SK-MEL-5 (cell line): Measurements from ENCODE around the gene IL9. TPM values are rescaled to one million over a fixed set of nuclear protein-coding genes. Genes with fewer than 3 reads are reported as not detected.
A peak's percentile ranks its signal among the peaks of the same experiment; 100 is the strongest.

Experiments
- DNase-seq: peaks from one replicate; pipeline ENCODE4 v3.0.0-alpha.2; 2016; ENCODE audit warnings: low read depth, low spot score
- in situ Hi-C: cut with HindIII; loops from 2 replicates; pipeline ENCODE4 v1.10.0; 2016; ENCODE audit warnings: low sequenced_read_pairs, high pct_unique_total_duplicates, low pct_unique_long_range_greater_than_20kb
- total RNA-seq: library from RNA; depleted of rRNA; stranded (reverse); fragments of >200 nt; shearing (Covaris generic); gene quantifications from 2 replicates; pipeline ENCODE4 v1.2.3, GENCODE V29; 2014

Gene IL9
- total RNA-seq, 1 experiment from 2014 or later, result not detected

DNA sequence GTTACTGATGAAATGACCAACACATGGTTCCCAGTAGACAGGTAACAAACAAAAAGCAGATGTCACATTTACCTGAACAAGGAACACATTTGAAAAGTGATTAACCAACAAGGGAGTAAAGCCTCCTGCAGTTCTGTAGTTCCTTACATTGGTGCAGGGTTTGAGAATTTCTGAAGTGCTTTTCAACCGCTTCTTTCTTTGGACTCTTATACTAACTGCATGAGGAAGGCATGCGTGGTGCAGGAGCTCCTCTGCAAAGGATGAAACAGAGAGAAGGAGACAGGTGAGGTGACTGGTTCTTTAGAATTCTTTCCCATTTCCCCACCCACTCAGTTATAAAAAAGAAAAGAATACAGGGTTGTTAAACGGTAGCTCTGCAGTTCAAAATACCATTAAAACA is 4.6 kb upstream of the IL9 start:
- in situ Hi-C loops, result no loop called here
- no peak for DNase-seq

DNA sequence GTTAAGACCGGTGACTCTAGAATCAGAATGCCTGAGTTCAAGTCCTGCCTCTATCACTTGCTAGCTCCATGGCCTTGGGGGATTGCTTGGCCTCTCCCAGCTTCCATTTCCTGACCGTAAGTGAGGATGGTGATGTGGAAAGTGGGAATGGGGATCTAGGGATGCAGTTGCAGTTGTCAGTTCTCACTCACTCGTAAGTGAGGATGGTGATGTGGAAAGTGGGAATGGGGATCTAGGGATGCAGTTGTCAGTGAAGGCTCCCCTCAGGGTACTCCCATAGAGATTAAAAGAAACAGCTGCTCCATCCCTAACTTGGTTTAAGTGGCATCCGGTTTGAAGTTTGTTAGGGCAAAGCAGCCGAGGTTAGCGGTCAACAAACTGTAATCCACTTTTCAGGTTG is 3.0 kb upstream of the IL9 start:
- in situ Hi-C loops, result no loop called here
- no peak for DNase-seq

- DNase-seq, result no peak
- in situ Hi-C loops, result no loop called here
These were observed 852 bp downstream of the IL9 start for GRCh38 chr5:135894789-135895188.

- in situ Hi-C loops, result no loop called here
- DNase-seq, result no peak
These were observed 1.4 kb downstream of the IL9 start for GRCh38 chr5:135894276-135894675.

DNA sequence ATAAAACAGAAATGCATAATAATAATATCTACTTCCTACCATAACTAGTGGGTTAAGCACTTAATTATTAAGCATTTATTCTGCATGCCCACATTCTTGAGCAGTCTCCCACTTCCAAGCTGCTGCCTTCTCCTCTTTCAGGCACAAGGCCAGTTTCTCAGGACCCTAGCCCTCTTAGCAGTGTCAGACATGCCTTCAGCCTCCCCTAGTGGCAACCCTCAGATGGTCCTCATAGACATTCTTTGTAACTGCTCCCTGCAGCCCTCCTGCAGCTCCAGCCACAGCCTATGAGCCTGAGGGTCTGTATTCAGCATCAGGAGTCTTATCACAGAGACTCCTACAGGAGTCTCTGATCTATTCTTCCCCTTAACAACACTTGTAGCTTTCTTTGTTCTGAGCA is 3.9 kb downstream of the IL9 start:
- peak; percentile 49 for DNase-seq
- in situ Hi-C loops, result no loop called here

DNA sequence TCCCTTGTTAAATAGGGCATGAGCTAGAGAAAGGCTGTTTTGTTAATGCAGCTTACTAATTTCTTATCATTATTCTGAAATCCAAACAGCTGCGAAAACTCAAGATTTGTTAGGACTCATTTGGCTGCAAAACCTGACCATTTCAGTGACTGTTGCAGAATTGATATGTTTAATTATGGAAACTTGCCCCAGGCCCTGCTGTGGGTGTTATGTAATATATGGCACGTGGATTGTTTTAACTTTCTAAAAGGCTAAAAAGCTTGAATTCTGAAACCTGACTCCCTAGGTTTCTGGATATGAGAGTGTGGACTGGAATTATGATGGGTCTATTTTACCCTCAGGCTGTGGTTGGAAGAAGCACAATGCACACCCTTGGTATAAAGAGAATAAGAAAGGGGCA is 4.4 kb downstream of the IL9 start:
- DNase-seq, result peak; percentile 16
- in situ Hi-C loops, result no loop called here

DNA sequence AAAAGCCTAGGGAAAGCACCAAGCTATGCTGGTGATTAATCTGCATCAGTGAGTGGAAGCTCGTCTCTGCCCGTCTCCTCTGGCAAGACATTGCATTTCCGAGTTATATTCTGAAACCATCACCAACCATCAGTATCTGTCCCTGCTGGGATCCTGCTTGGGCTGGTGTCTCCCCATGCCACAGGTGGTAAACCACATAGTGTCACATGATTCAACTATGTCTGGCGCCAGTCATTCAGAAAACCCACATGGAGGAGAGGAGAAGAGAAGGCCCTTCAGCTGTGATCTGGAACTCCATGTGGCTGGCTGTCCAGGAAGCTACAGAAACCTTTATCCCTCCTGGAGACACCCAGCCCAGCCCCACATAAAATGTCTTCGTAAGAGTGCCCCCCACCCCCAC is 4.8 kb downstream of the IL9 start:
- in situ Hi-C loops, result no loop called here
- DNase-seq, result peak; percentile 4

GRCh38 chr5:135890296-135890695 is 5.3 kb downstream of the IL9 start:
- in situ Hi-C loops, result no loop called here
- DNase-seq, result no peak

DNA sequence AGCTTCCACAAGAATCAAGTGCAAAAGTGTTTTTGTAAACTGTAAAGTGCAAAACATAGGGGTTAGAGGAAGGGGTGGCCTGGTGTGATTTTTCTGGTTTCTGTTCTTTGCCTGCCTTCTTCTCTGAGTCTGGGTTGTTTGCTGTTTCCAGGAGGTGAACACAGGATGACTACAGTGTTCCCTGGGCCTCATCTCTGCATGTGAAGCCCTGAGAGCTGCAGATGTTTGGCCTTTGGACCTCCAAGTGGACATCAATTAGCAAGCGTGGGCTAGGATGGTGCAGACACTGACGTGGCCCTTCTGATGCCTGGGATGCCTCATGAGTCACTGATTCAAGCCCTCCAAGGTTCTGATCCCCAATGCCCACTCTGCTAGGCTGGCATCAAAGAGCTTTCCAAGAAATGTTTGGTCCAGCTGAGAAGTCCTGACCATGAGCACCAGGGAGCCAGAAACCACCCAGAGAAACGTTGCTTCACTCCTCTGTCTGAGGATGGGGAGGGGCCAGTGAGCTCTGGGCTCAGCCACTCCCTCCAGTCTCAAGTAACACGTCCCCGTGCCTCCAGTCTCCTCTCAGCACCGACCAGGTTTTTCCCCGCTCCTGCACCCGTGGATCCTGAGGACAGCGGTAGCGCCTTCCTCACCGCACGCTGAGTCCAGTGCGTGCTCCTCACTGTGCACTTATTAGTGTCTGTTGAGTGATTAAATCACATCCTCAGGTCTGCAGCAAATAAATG is 7.6 kb downstream of the IL9 start:
- DNase-seq, result peak; percentile 8
- in situ Hi-C loops, result no loop called here

- DNase-seq, result peak; percentile 77
- in situ Hi-C loops, result no loop called here
These were observed 8.2 kb downstream of the IL9 start for GRCh38 chr5:135887447-135887864.

GRCh38 chr5:135886136-135886535 is 9.5 kb downstream of the IL9 start:
- no peak for DNase-seq
- in situ Hi-C loops, result no loop called here

DNA sequence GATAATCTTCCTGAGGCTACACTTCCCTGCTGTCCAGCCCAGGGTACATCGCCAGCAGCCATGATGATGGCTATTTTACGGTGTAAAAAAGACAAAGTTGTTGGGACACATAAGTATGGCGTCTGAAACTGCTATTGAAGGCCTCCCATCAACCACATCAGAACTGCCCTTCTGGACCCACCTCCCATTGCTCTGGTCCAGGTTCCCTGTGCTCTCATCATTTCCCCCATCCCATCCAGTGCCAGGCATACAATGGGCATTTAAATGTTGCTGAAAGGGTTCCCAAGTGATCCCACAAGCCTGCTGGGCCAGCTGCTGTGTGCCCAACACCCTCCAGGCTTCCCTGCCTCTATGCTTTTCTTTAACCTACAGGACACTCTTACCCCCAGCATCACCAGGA is 10.6 kb downstream of the IL9 start:
- in situ Hi-C loops, result no loop called here

DNA sequence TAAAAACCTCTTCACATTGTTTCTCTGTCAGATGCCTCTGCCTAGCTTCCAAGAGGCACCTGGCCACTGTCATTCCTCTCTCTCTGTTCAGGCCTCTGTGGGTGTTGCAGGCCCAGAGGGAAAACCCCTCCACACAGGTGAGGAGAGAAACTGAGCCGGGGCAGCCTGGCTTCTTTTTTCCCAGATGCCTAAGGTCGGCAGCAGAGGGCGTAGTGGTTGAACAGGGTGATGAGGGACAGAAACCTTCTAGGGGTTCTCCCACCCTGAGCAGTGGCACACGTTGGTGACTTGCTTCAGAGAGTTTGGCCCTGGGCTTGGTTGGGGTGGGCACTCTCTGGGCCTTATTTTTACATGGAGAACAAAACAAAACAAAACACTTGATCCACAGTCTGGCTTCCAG is 12.2 kb downstream of the IL9 start:
- DNase-seq, result peak; percentile 32
- in situ Hi-C loops, result no loop called here

More for the DNA sequence above, 10.6 kb downstream of the IL9 start:
- DNase-seq, result no peak

- DNase-seq, result no peak
- in situ Hi-C loops, result no loop called here
These were observed 12.6 kb downstream of the IL9 start for GRCh38 chr5:135883026-135883425.

DNA sequence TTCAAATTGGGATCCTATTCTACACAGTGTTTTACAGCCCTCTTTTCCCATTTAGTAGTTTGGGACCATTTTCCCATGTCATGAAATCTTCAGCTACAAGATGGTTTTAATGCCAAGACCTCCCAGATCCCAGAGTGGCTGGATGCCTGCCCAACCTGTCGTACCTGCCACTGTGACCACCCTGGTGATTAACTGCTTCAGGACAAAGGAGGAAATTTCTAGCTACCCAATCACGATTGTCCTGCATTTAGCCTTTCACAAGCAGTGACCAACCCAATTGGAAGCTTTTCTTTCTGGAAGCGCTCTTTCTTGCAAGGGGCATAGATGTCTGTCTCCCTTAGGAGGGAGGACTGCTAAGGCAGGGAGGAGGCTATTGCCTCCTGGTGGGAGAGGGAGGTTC is 13.8 kb downstream of the IL9 start:
- no peak for DNase-seq
- in situ Hi-C loops, result no loop called here

DNA sequence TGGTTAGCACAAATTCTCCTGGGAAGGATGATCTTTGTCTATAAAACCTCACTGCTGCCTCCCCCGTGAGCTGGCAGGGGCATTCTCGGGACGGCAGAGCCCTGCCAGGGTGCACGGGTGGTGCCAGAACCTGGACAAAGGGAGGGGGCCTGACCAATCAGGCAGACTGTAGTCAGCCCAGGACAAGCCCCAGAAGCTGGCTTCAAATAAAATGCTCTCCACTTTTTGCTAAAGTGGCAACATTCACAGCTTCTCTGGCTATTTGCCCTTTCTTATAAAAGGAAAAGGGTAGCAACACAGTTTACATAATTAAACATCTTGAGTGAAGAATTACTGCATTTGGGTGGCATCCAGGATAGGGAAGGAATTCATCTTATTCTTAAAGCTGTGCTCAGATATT is 14.4 kb downstream of the IL9 start:
- in situ Hi-C loops, result no loop called here
- DNase-seq, result no peak

DNA sequence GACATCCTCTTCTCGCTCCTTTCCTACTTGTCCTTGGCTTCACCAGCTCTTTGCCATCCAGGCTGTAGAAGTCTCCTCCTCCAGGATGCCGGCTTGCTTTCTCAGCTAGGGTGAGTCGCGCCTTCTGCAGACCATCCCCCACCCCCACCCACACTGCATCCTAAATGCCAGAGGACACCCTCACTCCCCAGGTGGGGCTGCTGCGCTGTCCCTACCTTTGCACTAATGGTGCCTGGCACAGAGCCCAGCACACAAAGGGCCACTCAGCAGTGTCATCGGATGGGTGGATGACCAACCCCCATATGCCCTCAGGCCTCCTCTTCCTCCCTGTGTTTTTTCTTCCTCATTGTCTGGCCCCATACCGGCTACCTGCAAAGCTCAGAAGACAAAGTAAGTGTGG is 14.8 kb downstream of the IL9 start:
- DNase-seq, result no peak
- in situ Hi-C loops, result no loop called here

GRCh38 chr5:135880278-135880677 is 15.4 kb downstream of the IL9 start:
- DNase-seq, result peak; percentile 41

GRCh38 chr5:135879591-135879990 is 16.1 kb downstream of the IL9 start:
- DNase-seq, result no peak
- in situ Hi-C loops, result no loop called here

More at GRCh38 chr5:135880278-135880677, 15.4 kb downstream of the IL9 start:
- in situ Hi-C loops, result no loop called here

DNA sequence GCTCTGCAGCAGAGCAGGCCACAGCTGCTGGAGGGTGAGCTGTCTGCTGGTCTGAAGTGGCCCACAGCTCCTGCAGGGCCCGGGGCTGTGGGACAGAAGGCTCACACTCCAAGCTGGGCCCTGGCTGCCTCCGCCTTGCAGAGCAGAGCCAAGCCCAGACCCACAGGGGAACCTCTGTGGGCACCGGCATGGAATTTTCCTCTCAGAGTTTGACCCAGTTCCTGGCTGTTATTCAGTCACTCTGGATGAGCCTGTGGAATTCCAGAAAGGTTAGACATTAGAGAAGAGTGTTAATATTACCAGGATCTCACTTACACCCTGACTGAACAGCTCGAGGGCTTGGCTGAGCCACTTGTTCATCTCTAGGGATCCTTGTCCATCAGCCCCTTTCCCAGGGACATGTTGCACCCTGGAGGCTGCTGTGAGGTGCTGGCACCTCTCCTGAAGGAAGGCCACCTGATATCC is 17.5 kb downstream of the IL9 start:
- no peak for DNase-seq
- in situ Hi-C loops, result no loop called here
